Immature natural killer cell (primary cell): ENCODE results near the gene TEKT2. TPM values are rescaled to one million over a fixed set of nuclear protein-coding genes. Genes with fewer than 3 reads are reported as not detected.

Experiments used
- DNase-seq, 3 donors: peaks; one replicate each; pipeline ENCODE4 v3.0.0; 2022; ENCODE audit warnings: mixed read lengths in 1 of 3
- H3K27ac Mint-ChIP-seq, 6 donors: one replicate each; pipeline ENCODE4 v1.8.0; 2020; ENCODE audit warnings: mixed read lengths in 6 of 6, mild to moderate bottlenecking in 5 of 6, inconsistent platforms in 4 of 6, moderate library complexity in 3 of 6
- H3K27me3 Mint-ChIP-seq, 3 donors: one replicate each; pipeline ENCODE4 v1.8.0; 2020 to 2021; ENCODE audit warnings: low read depth in 3 of 3, mild to moderate bottlenecking in 3 of 3, mixed read lengths in 3 of 3, moderate library complexity in 3 of 3, inconsistent platforms in 1 of 3
- H3K36me3 Mint-ChIP-seq, 3 donors: one replicate each; pipeline ENCODE4 v1.8.0; 2020; ENCODE audit warnings: mixed read lengths in 3 of 3, inconsistent platforms in 2 of 3, mild to moderate bottlenecking in 2 of 3
- H3K4me1 Mint-ChIP-seq, 2 donors: one replicate each; pipeline ENCODE4 v1.8.0; 2020; ENCODE audit warnings: inconsistent platforms in 2 of 2, mild to moderate bottlenecking in 2 of 2, mixed read lengths in 2 of 2, moderate library complexity in 1 of 2
- H3K4me3 Mint-ChIP-seq, 5 donors: one replicate each; pipeline ENCODE4 v1.8.0; 2020; ENCODE audit warnings: mild to moderate bottlenecking in 5 of 5, mixed read lengths in 5 of 5, inconsistent platforms in 3 of 5, moderate library complexity in 3 of 5
- H3K9me3 Mint-ChIP-seq, 6 donors: one replicate each; pipeline ENCODE4 v1.8.0; 2020; ENCODE audit warnings: mild to moderate bottlenecking in 6 of 6, mixed read lengths in 6 of 6, inconsistent platforms in 4 of 6, moderate library complexity in 3 of 6
- polyA plus RNA-seq, 3 donors: library from polyadenylated mRNA; unstranded; fragments of 300-500 nt; fragmentation: Illumina TruSeq; gene quantifications; one replicate each; pipeline ENCODE4 v1.2.3, GENCODE V29; 2021

Gene TEKT2
- polyA plus RNA-seq, 3 donors from 2014 or later = not detected

DNA sequence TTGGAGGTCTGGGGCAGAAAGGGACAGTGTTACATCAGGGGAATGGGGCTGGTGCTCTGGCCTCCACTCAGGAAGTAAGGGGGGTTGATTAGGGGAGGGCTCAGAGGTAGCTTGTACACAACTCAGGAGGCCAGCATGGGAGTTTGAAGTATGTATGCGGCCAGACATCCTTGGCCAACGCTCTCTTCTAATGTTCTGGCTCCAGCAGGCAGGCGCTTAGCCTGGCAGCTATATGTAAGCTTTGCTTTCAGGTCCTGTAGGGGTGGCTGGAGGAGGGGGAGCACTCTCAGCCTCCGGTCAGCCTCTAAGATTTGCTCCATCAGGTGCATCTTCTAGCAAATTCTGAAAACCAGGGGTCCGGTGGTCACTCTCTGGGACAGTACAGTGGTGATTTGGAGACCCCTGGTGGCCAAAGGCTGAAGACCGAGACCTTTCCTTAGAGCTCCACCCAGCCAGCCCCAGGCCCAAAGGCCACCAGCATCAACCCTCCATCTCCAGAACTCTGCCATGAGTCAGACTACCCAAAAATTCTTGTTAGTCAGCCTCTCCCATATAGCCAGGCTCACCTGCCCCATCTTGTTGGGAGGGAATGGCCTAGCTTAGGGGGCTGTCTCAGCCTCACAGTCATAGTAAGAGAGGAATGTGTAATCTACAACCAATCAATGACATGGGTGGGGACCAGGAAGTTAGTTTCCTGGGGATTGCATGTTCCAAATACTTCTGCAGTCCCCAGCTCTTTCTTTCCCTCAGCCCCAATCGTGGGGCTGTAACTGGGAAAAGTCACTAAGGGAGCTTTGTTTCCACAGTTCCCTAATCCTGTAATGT is 50.8 kb downstream of the TEKT2 start:
- peaks cover 0 to 4% (median 2%) of the 10 kb centered on the region in 3 donors for H3K27me3 Mint-ChIP-seq
- H3K4me1 Mint-ChIP-seq = peaks cover 0 to 4% of the 10 kb centered on the region in 2 donors
- DNase-seq = no peak
- H3K4me3 Mint-ChIP-seq = no peak overlapping the region
- peak overlapping the region in 1 of 6 donors; percentile 20 for H3K27ac Mint-ChIP-seq
- H3K36me3 Mint-ChIP-seq = peaks cover 5 to 15% (median 7%) of the 10 kb centered on the region in 3 donors
- H3K9me3 Mint-ChIP-seq = no peaks in the 10 kb centered on the region

- H3K4me3 Mint-ChIP-seq = no peak overlapping the region
- no peak for DNase-seq
- peaks cover 0 to 10% of the 10 kb centered on the region in 2 donors for H3K4me1 Mint-ChIP-seq
- peaks cover 5 to 15% (median 7%) of the 10 kb centered on the region in 3 donors for H3K36me3 Mint-ChIP-seq
- H3K27ac Mint-ChIP-seq = peak overlapping the region in 1 of 6 donors; percentile 20
- H3K27me3 Mint-ChIP-seq = peaks cover 0 to 4% (median 0%) of the 10 kb centered on the region in 3 donors
- no peaks in the 10 kb centered on the region for H3K9me3 Mint-ChIP-seq
Measured at GRCh38 chr1:36135330-36135667, 51.4 kb downstream of the TEKT2 start.

DNA sequence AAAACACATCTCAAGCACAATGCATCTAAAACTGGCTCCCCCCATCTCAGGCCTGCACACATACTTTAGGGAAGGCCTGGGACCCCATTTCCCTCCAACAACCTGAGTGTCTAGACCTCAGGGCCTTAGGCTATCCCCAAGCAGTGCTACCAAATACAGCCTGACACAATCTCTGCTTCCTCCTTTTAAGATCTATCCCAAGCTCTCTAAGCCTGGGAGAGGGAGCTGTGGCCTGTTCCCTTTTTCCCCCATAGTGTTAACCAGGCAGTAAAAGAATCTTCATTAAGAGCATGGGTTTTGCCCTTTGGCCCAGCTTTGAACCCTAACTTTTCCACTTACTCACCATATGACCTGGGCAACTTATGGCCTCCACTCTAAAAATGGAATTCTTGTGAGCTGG is 51.9 kb downstream of the TEKT2 start:
- peaks cover 5 to 15% (median 7%) of the 10 kb centered on the region in 3 donors for H3K36me3 Mint-ChIP-seq
- peaks cover 2 to 12% of the 10 kb centered on the region in 2 donors for H3K4me1 Mint-ChIP-seq
- no peak for DNase-seq
- H3K27me3 Mint-ChIP-seq = peaks cover 0 to 4% (median 0%) of the 10 kb centered on the region in 3 donors
- no peaks in the 10 kb centered on the region for H3K9me3 Mint-ChIP-seq
- H3K4me3 Mint-ChIP-seq = no peak overlapping the region
- H3K27ac Mint-ChIP-seq = peak overlapping the region in 4 of 6 donors; percentile 12 to 70 (median 34)

- peaks cover 5 to 15% (median 7%) of the 10 kb centered on the region in 3 donors for H3K36me3 Mint-ChIP-seq
- peaks cover 2 to 12% of the 10 kb centered on the region in 2 donors for H3K4me1 Mint-ChIP-seq
- H3K27me3 Mint-ChIP-seq = peaks cover 0 to 4% (median 0%) of the 10 kb centered on the region in 3 donors
- no peaks in the 10 kb centered on the region for H3K9me3 Mint-ChIP-seq
- H3K27ac Mint-ChIP-seq = no peak overlapping the region
- no peak for DNase-seq
- H3K4me3 Mint-ChIP-seq = no peak overlapping the region
Measured at GRCh38 chr1:36136535-36136934, 52.6 kb downstream of the TEKT2 start.

GRCh38 chr1:36137226-36137625 is 53.3 kb downstream of the TEKT2 start:
- H3K4me3 Mint-ChIP-seq = no peak overlapping the region
- no peaks in the 10 kb centered on the region for H3K9me3 Mint-ChIP-seq
- no peak for DNase-seq
- peaks cover 0 to 3% (median 0%) of the 10 kb centered on the region in 3 donors for H3K27me3 Mint-ChIP-seq
- no peak overlapping the region for H3K27ac Mint-ChIP-seq
- H3K36me3 Mint-ChIP-seq = peaks cover 5 to 15% (median 7%) of the 10 kb centered on the region in 3 donors
- H3K4me1 Mint-ChIP-seq = peaks cover 2 to 18% of the 10 kb centered on the region in 2 donors

DNA sequence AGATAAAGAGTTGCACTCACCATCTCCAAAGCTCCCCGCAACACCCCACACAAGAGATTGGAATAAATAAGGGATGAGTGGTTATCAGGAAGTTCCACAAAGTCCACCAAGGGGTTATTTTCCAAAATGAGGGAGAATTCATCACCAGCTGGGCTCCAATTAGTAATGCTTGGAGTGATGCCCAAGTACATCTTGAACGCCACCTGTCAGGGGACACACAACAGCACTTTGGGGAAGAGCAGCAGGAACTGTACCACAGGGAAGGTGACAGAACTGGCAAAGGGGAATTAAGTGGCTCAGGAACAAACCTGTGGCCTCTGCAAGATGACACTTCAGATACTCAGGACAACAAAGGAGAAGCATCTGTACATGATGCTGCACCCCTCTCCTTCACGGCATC is 53.9 kb downstream of the TEKT2 start:
- Mint-ChIP-seq H3K36me3 (peaks cover 5 to 15% (median 7%) of the 10 kb centered on the region in 3 donors), H3K27ac (peak overlapping the region in 1 of 6 donors; percentile 40), H3K9me3 (no peaks in the 10 kb centered on the region), H3K27me3 (peaks cover 0 to 2% (median 0%) of the 10 kb centered on the region in 3 donors), H3K4me1 (peaks cover 2 to 20% of the 10 kb centered on the region in 2 donors), H3K4me3 (no peak overlapping the region)
- DNase-seq = no peak

Other genes with a start within 250 kb of the TEKT2 start
- 1 to 10 TPM; 6.3 to 9.9 (median 7.0) TPM for gene AGO1, start 200.9 kb upstream of the TEKT2 start, polyA plus RNA-seq
- gene AGO3, start 153.0 kb upstream of the TEKT2 start, polyA plus RNA-seq = 10 to 100 TPM in 1 of 3 donors, 1 to 10 TPM in 2; 6.9 to 12.8 (median 9.3) TPM
- gene ADPRS, start 4.8 kb downstream of the TEKT2 start, polyA plus RNA-seq = 10 to 100 TPM; 15.7 to 28.4 (median 26.5) TPM
- gene COL8A2, start 41.1 kb downstream of the TEKT2 start, polyA plus RNA-seq = under 1 TPM in 1 of 3 donors, not detected in 2; 0.12 TPM
- gene TRAPPC3, start 65.4 kb downstream of the TEKT2 start, polyA plus RNA-seq = 100 to 1,000 TPM; 113 to 219 (median 129) TPM
- 10 to 100 TPM; 12.4 to 41.9 (median 17.9) TPM for gene MAP7D1, start 72.1 kb downstream of the TEKT2 start, polyA plus RNA-seq
- 100 to 1,000 TPM in 1 of 3 donors, 10 to 100 TPM in 2; 61.6 to 103 (median 70.7) TPM for gene THRAP3, start 140.3 kb downstream of the TEKT2 start, polyA plus RNA-seq
- gene SH3D21, start 222.3 kb downstream of the TEKT2 start, polyA plus RNA-seq = under 1 TPM in 2 of 3 donors, not detected in 1; 0.26 to 0.96 TPM
- gene EVA1B, start 239.6 kb downstream of the TEKT2 start, polyA plus RNA-seq = 10 to 100 TPM in 2 of 3 donors, 1 to 10 TPM in 1; 8.8 to 29.2 (median 11.1) TPM